Activated naive CD8-positive, alpha-beta T cell treated with anti-CD3 and anti-CD28 coated beads, Interleukin-2, amount 50 U/mL, for 24 hours (primary cell): ENCODE results near the gene TOPORS.
"Not testable (repeated sequence)": the region's sequence is repeated elsewhere in the genome, so short reads cannot be mapped to it uniquely, and the experiment has no call there.

Experiments
- ATAC-seq: fragments of 150-1000 bp; cut with Tn5 transposase; one replicate; pipeline ENCODE4 v1.10.0; 2021
- DNase-seq: peaks from one replicate; pipeline ENCODE4 v3.0.0; 2021
- H3K27ac Mint-ChIP-seq: one replicate; pipeline ENCODE4 v1.8.0; 2021; ENCODE audit warnings: mild to moderate bottlenecking, mixed read lengths
- H3K27me3 Mint-ChIP-seq: one replicate; pipeline ENCODE4 v1.8.0; 2021; ENCODE audit warnings: mixed read lengths
- H3K36me3 Mint-ChIP-seq: one replicate; pipeline ENCODE4 v1.8.0; 2021; ENCODE audit warnings: low read depth, mixed read lengths
- H3K4me1 Mint-ChIP-seq: one replicate; pipeline ENCODE4 v1.8.0; 2021; ENCODE audit warnings: mixed read lengths
- H3K4me3 Mint-ChIP-seq: one replicate; pipeline ENCODE4 v1.8.0; 2021; ENCODE audit warnings: mild to moderate bottlenecking, moderate library complexity, mixed read lengths
- H3K9me3 Mint-ChIP-seq: one replicate; pipeline ENCODE4 v1.8.0; 2021; ENCODE audit warnings: mixed read lengths

The TOPORS gene

DNA sequence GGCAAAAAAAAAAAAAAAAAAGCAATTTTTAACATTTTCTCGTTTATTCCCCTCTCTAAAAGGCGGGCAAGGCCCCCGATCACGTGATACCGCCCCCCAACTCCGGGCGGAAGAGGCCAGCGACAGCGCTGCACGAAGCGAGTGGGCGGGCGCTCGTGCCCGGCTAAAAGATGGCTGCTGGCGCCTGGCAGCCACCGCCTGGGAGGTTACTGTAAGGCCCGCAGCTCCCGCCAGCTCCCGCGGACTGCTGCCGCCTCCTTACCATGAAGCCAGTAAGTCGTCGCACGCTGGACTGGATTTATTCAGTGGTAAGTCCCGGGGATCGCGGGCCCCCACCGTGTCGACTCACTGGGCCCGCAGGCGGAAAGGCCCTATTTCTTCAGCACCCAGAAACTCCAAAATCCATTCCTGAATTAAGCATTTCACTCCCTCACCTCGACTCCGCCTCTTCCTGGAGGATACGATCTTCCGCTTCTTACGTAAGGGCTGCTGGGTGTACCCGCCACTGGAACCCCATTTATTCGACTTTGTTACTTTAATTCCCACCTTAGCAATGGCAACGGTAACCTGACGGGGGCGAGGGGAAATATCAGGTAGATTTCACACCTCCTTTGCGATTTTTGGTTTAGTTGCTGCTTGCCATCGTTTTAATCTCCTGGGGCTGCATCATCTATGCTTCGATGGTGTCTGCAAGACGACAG, at the start of gene TOPORS, which contains the start of gene SMIM27:
Gene TOPORS, minus strand, starts transcription at position 415 of the 701 bp plus-strand sequence. Its CDS starts 150 bp downstream, at position 265.
Gene SMIM27, plus strand, starts transcription at position 156 of the 701 bp plus-strand sequence. Its CDS starts 108 bp downstream, at position 264.
- Mint-ChIP-seq H3K4me3 (peak within 1 kb of the TSS; percentile 99), H3K4me1 (peaks cover 39% of the 10 kb centered on the region), H3K27me3 (no peaks in the 10 kb centered on the region), H3K27ac (peak within 1 kb of the TSS; percentile 99), H3K36me3 (peaks cover 29% of the 10 kb centered on the region), H3K9me3 (no peaks in the 10 kb centered on the region)
- peak; percentile 90 for DNase-seq
- ATAC-seq = peak; percentile 71

GRCh38 chr9:32599021-32599420, 46.6 kb upstream of the TOPORS start:
- H3K27ac Mint-ChIP-seq, ATAC-seq, H3K4me1 Mint-ChIP-seq, H3K4me3 Mint-ChIP-seq, H3K36me3 Mint-ChIP-seq, H3K9me3 Mint-ChIP-seq, DNase-seq: not testable (repeated sequence)
- peaks cover 11% of the 10 kb centered on the region for H3K27me3 Mint-ChIP-seq

DNA sequence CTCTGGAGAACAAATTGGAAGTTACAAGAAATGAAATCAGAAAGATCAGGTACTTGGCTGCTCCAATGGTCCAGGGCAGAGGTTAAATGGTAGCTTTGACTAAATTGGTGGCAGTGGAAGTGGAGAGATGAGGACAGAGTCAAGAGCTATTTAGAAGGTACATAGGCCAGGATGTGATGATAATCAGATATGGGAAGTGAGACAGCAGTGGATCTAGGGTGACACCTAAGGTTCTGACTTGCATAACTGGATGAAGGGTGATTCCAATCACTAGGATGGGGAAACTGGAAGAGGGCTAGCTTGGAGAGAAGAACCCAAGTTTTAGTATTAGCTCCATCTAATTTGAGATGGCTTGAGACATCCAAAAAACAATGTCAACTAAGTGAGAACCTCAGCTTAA, 44.5 kb upstream of the TOPORS start:
- Mint-ChIP-seq H3K36me3 (no peaks in the 10 kb centered on the region), H3K4me3 (no peak overlapping the region)
- no peak for ATAC-seq

GRCh38 chr9:32596096-32596865, 43.9 kb upstream of the TOPORS start:
- Mint-ChIP-seq H3K36me3 (no peaks in the 10 kb centered on the region), H3K9me3 (peaks cover 4% of the 10 kb centered on the region), H3K4me3 (no peak overlapping the region), H3K27me3 (peaks cover 10% of the 10 kb centered on the region), H3K27ac (no peak overlapping the region), H3K4me1 (peaks cover 2% of the 10 kb centered on the region)
- ATAC-seq = no peak
- no peak for DNase-seq

More for the DNA sequence above, 44.5 kb upstream of the TOPORS start:
- Mint-ChIP-seq H3K27ac (no peak overlapping the region), H3K27me3 (peaks cover 11% of the 10 kb centered on the region), H3K9me3 (peaks cover 4% of the 10 kb centered on the region), H3K4me1 (peaks cover 2% of the 10 kb centered on the region)
- DNase-seq = no peak

GRCh38 chr9:32590898-32591297, 38.5 kb upstream of the TOPORS start:
- DNase-seq (no peak), ATAC-seq (no peak)
- Mint-ChIP-seq H3K9me3 (no peaks in the 10 kb centered on the region), H3K27me3 (peaks cover 17% of the 10 kb centered on the region), H3K27ac (no peak overlapping the region), H3K36me3 (no peaks in the 10 kb centered on the region), H3K4me3 (no peak overlapping the region), H3K4me1 (peaks cover 8% of the 10 kb centered on the region)

DNA sequence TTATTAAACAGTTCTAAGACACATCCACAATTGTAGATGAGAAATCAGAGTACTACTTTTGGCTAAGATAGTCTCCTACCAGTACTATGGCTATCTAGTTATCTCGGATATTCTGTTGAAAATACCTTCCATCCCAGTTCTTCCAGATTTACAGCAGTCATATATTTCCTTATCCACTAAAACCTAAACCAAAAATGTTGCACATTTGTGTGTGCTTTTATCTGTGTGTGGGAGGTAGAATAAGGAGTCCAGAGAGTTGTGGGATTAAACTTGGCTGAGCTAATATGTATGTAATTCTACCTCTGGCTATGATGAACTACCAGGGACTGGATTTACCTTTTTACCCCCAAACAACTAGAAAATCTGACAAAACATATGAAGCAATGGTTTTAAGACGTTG, 38.1 kb upstream of the TOPORS start:
- H3K4me1 Mint-ChIP-seq = peaks cover 7% of the 10 kb centered on the region
- no peak overlapping the region for H3K4me3 Mint-ChIP-seq
- ATAC-seq (no peak), DNase-seq (no peak)
- H3K27me3 Mint-ChIP-seq = peaks cover 17% of the 10 kb centered on the region
- H3K36me3 Mint-ChIP-seq = no peaks in the 10 kb centered on the region
- H3K9me3 Mint-ChIP-seq = no peaks in the 10 kb centered on the region
- no peak overlapping the region for H3K27ac Mint-ChIP-seq

- no peaks in the 10 kb centered on the region for H3K36me3 Mint-ChIP-seq
- H3K27ac Mint-ChIP-seq = no peak overlapping the region
- H3K4me1 Mint-ChIP-seq = peaks cover 7% of the 10 kb centered on the region
- H3K9me3 Mint-ChIP-seq = no peaks in the 10 kb centered on the region
- H3K4me3 Mint-ChIP-seq = no peak overlapping the region
- DNase-seq (no peak), ATAC-seq (peak; percentile 72)
- H3K27me3 Mint-ChIP-seq = peaks cover 19% of the 10 kb centered on the region
These were observed 36.8 kb upstream of the TOPORS start for GRCh38 chr9:32589083-32589723.

DNA sequence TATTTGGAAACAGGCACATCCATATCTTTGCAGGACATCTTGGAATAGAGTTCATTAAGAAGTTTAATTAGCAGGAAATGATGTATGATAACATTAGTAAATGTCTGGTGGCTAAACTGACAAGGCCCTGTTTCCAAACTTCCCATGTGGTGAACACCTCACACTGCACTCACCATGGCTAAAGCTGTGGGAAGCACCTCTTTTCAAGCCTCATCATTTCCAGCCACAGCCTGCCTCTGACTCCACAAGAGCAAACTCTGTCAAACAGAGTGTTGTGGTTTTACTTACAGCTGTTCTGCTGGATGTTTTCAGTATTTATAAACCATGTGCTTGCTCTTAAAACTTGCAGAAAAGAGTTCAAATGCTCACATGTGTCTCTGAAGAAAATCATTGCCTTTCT, 35.5 kb upstream of the TOPORS start:
- Mint-ChIP-seq H3K36me3 (no peaks in the 10 kb centered on the region), H3K4me1 (peaks cover 7% of the 10 kb centered on the region), H3K27me3 (peaks cover 19% of the 10 kb centered on the region), H3K4me3 (no peak overlapping the region), H3K27ac (no peak overlapping the region), H3K9me3 (no peaks in the 10 kb centered on the region)
- DNase-seq (no peak), ATAC-seq (peak; percentile 95)

GRCh38 chr9:32584784-32585183, 32.4 kb upstream of the TOPORS start:
- Mint-ChIP-seq H3K4me1 (peaks cover 9% of the 10 kb centered on the region), H3K27me3 (peaks cover 16% of the 10 kb centered on the region)

DNA sequence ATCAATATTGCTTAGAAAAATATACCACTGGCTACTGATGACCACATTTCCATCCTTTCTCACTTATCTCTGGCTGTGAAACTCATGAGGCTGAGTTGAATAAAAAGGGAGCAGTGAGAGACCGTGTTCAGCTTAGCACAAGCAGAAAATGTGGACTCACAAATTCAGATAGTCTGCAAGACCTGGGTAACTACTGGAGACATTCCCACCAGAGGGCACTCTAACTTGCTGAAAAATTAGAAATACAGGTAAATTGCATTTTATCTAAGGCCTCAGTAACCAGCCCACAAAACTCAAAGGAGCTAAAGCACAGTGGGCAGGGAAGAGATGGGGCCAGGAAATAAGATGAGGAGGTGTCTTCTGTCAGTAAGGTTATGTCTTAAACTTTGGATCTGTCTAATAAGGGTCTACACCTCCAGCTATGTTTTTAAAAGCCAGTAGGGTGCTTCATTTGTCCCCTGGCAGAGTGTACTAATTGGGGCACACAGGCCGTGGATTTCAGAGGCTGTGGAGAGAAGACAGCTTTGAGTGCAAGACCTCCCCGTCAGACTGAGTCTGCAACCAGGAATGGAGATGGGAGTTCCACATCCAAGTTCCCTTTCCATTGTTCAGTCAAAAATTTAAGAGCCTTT, 29.2 kb upstream of the TOPORS start:
- Mint-ChIP-seq H3K4me1 (peaks cover 2% of the 10 kb centered on the region), H3K4me3 (no peak overlapping the region), H3K36me3 (no peaks in the 10 kb centered on the region), H3K27ac (no peak overlapping the region), H3K27me3 (peaks cover 14% of the 10 kb centered on the region), H3K9me3 (no peaks in the 10 kb centered on the region)
- ATAC-seq (no peak), DNase-seq (peak; percentile 12)

More at GRCh38 chr9:32584784-32585183, 32.4 kb upstream of the TOPORS start:
- DNase-seq = no peak
- ATAC-seq = no peak
- no peaks in the 10 kb centered on the region for H3K9me3 Mint-ChIP-seq
- H3K4me3 Mint-ChIP-seq = no peak overlapping the region
- H3K27ac Mint-ChIP-seq = no peak overlapping the region
- H3K36me3 Mint-ChIP-seq = no peaks in the 10 kb centered on the region

DNA sequence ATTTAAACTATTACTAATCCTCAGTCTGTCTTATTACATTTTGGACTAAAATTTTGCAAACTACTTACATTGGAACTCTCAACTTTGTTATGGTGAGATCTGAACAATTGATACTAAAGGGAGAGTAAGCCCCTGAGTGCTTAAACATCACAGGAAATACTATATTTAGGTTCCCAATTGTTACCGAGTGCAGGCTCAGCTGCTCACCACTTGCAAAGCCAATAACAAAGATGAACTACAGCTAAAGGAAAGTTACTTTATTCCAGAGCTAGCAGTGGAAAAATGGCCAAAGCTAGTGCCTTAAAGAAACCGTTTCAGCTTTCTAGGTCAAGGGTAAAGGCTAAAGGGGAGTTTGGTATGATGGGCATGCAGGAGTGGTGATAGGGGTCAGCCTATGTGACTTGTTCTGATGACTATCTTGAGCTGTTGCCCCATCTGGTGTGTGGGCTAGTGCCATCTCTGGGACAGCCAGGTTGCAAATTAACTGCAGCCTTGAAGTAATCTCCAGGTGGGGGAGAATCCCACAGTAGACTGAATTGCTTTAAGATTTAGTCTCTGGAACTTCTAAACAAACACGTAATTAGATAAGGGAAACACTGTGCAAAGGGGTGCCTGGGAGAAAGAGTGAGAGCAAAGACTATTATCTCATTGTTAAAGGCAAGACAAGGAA, 28.4 kb upstream of the TOPORS start:
- H3K4me3 Mint-ChIP-seq = no peak overlapping the region
- H3K27me3 Mint-ChIP-seq = peaks cover 12% of the 10 kb centered on the region
- no peak overlapping the region for H3K27ac Mint-ChIP-seq
- H3K9me3 Mint-ChIP-seq = no peaks in the 10 kb centered on the region
- ATAC-seq (no peak), DNase-seq (no peak)
- H3K4me1 Mint-ChIP-seq = peaks cover 2% of the 10 kb centered on the region
- no peaks in the 10 kb centered on the region for H3K36me3 Mint-ChIP-seq

DNA sequence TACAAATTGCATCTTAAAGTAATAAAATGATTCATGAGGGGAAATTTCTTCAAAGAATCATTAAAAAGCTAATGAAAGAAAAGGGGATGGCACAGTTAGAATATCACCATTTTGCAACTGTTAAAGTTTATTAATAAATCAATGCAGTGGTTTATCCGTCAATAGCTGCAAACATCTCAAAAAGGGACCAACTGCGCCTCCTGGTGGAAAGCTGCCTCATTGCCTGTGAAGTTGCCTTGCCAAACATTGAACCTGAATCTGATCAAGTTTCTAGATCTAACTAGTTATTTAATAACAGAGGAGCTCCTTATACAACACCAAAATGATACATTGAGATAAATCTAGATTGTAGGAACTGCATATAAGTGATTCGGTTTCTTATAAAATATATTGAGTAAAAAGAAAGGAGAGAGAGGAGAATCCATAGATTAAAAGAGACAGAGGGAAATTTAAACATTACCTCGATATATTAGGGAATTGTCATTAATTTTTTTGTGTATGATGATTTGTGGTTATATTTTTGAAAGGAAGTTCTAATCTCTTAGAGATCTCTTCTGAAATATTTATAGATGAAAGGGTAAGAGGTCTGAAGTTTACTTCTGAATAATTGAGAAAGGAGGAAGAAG, 27.4 kb upstream of the TOPORS start:
- no peaks in the 10 kb centered on the region for H3K9me3 Mint-ChIP-seq
- H3K27me3 Mint-ChIP-seq = peaks cover 12% of the 10 kb centered on the region
- no peak overlapping the region for H3K27ac Mint-ChIP-seq
- H3K4me3 Mint-ChIP-seq = no peak overlapping the region
- peaks cover 2% of the 10 kb centered on the region for H3K4me1 Mint-ChIP-seq
- ATAC-seq (peak; percentile 49), DNase-seq (peak; percentile 80)
- H3K36me3 Mint-ChIP-seq = no peaks in the 10 kb centered on the region

GRCh38 chr9:32578976-32579375, 26.6 kb upstream of the TOPORS start:
- peaks cover 2% of the 10 kb centered on the region for H3K4me1 Mint-ChIP-seq
- H3K36me3 Mint-ChIP-seq = no peaks in the 10 kb centered on the region
- H3K27ac Mint-ChIP-seq = no peak overlapping the region
- H3K4me3 Mint-ChIP-seq = no peak overlapping the region
- ATAC-seq (no peak), DNase-seq (no peak)
- H3K9me3 Mint-ChIP-seq = no peaks in the 10 kb centered on the region
- H3K27me3 Mint-ChIP-seq = peaks cover 9% of the 10 kb centered on the region
